Fibroblast of skin of back (primary cell): Measurements from ENCODE around the gene NOX3. TPM values are rescaled to one million over a fixed set of nuclear protein-coding genes. Genes with fewer than 3 reads are reported as not detected.
"Not testable (repeated sequence)": the region's sequence is repeated elsewhere in the genome, so short reads cannot be mapped to it uniquely, and the experiment has no call there.

ENCODE experiments used
- DNase-seq: peaks from one replicate; pipeline ENCODE4 v3.0.0-alpha.2; 2013
- polyA plus RNA-seq, 2 experiments: library from polyadenylated mRNA; unstranded; fragments of 120-200 nt; gene quantifications; one replicate each; pipeline ENCODE4 v1.2.1, GENCODE V29; 2013; ENCODE audit not compliant: insufficient read length in 2 of 2

The NOX3 gene
- polyA plus RNA-seq (2013, experiment 1 of 2; ENCODE audit: insufficient read length), result not detected
- not detected for polyA plus RNA-seq (2013, experiment 2 of 2; ENCODE audit: insufficient read length)

GRCh38 chr6:155455766-155456165, at the start of gene NOX3:
NOX3 (minus strand) TSS chr6:155455839; CDS start chr6:155455800, 39 bp downstream.
- DNase-seq, result no peak

- no peak for DNase-seq
These were observed 49.4 kb upstream of the NOX3 start for GRCh38 chr6:155504848-155505607.

GRCh38 chr6:155502393-155502792, 46.8 kb upstream of the NOX3 start:
- no peak for DNase-seq

- DNase-seq, result no peak
These were observed 43.9 kb upstream of the NOX3 start for GRCh38 chr6:155499574-155499973.

- DNase-seq, result peak; percentile 43
These were observed 42.7 kb upstream of the NOX3 start for GRCh38 chr6:155498370-155498769.

- no peak for DNase-seq
These were observed 41.6 kb upstream of the NOX3 start for GRCh38 chr6:155497273-155497672.

- peak; percentile 77 for DNase-seq
These were observed 39.6 kb upstream of the NOX3 start for GRCh38 chr6:155495011-155495768.

- DNase-seq, result peak; percentile 100
These were observed 38.1 kb upstream of the NOX3 start for GRCh38 chr6:155493694-155494143.

GRCh38 chr6:155493026-155493693, 37.5 kb upstream of the NOX3 start:
- DNase-seq, result no peak

- no peak for DNase-seq
These were observed 36.6 kb upstream of the NOX3 start for GRCh38 chr6:155492061-155492735.

GRCh38 chr6:155491421-155491820, 35.8 kb upstream of the NOX3 start:
- DNase-seq, result no peak

GRCh38 chr6:155488197-155488596, 32.6 kb upstream of the NOX3 start:
- DNase-seq, result not testable (repeated sequence)

GRCh38 chr6:155487371-155488130, 31.9 kb upstream of the NOX3 start:
- DNase-seq, result no peak

GRCh38 chr6:155486721-155487294, 31.2 kb upstream of the NOX3 start:
- no peak for DNase-seq

GRCh38 chr6:155485756-155486155, 30.1 kb upstream of the NOX3 start:
- no peak for DNase-seq

- DNase-seq, result no peak
These were observed 28.2 kb upstream of the NOX3 start for GRCh38 chr6:155483858-155484257.

- DNase-seq, result peak; percentile 85
These were observed 25.6 kb upstream of the NOX3 start for GRCh38 chr6:155481215-155481614.

- DNase-seq, result no peak
These were observed 18.1 kb upstream of the NOX3 start for GRCh38 chr6:155473741-155474140.

- no peak for DNase-seq
These were observed 17.2 kb upstream of the NOX3 start for GRCh38 chr6:155472886-155473285.

- not testable (repeated sequence) for DNase-seq
These were observed 15.5 kb upstream of the NOX3 start for GRCh38 chr6:155470979-155471616.

- not testable (repeated sequence) for DNase-seq
These were observed 12.9 kb upstream of the NOX3 start for GRCh38 chr6:155468543-155468942.
